K562 (cell line): ENCODE results near the gene DAGLA. TPM values are rescaled to one million over a fixed set of nuclear protein-coding genes. Genes with fewer than 3 reads are reported as not detected.

ENCODE experiments used
- ATAC-seq: fragments of 200-7000 bp; cut with Tn5 transposase; 3 replicates; pipeline ENCODE4 v1.9.1; 2020; ENCODE audit warnings: moderate library complexity
- BruUV-seq: library from RNA; stranded (reverse); fragments of 400-500 nt; replicated peaks from 2 replicates; lab custom pipeline; 2021; lab: Mats Ljungman, UMichigan
- CTCF ChIA-PET: fragments of 300-600 bp; formaldehyde crosslinking; extraction: SDS; loops from one replicate; lab custom pipeline; 2021; ENCODE audit warnings: low intra/inter-chr PET ratio; lab: Yijun Ruan, JAX
- POLR2A ChIA-PET: fragments of 300-600, 350-650 bp; sonication (Branson Sonifier 250); formaldehyde crosslinking; extraction: SDS; loops from one replicate; lab custom pipeline; 2021; ENCODE audit warnings: antibody characterized with exemption, inconsistent platforms; lab: Yijun Ruan, JAX
- DNase-seq, 4 experiments: peaks; one replicate each; pipeline versions ENCODE4 v3.0.0 to v3.0.0-alpha.2; 2011 to 2018; ENCODE audit warnings: low spot score in 3 of 4, mixed read lengths in 3 of 4; ENCODE audit errors: extremely low read depth in 1 of 4
- FAIRE-seq: peaks from 2 replicates; lab custom pipeline; 2011; peaks lifted over from hg19 to GRCh38; lab: Jason Lieb, UNC
- H2AFZ ChIP-seq: 2 replicates; pipeline ENCODE4 v1.6.0; 2011; ENCODE audit warnings: low read depth, low read length, control low read depth, inconsistent platforms
- H3K27ac ChIP-seq: fragments of 200-600 bp; 3 replicates; pipeline ENCODE4 v1.8.0; 2011; ENCODE audit warnings: low read depth, mild to moderate bottlenecking, control low read depth, inconsistent platforms, low read length, moderate library complexity, mixed read lengths; ENCODE audit errors: extremely low read depth
- H3K27me3 ChIP-seq, 2 experiments: fragments of 300-600 bp in 1 of 2; 2 replicates in 1 of 2; 3 replicates in 1 of 2; pipeline versions ENCODE4 v1.6.0 to v1.8.0; 2011; ENCODE audit warnings: inconsistent platforms in 2 of 2, low read length in 2 of 2, mild to moderate bottlenecking in 1 of 2, mixed read lengths in 1 of 2, moderate library complexity in 1 of 2; ENCODE audit not compliant: control insufficient read depth in 2 of 2, insufficient read depth in 2 of 2
- H3K36me3 ChIP-seq: fragments of 300-600 bp; 3 replicates; pipeline ENCODE4 v1.8.0; 2011; ENCODE audit warnings: mild to moderate bottlenecking, low read length, inconsistent platforms; ENCODE audit not compliant: control insufficient read depth, insufficient read depth
- H3K4me1 ChIP-seq, 2 experiments: fragments of 200-600 bp in 1 of 2; replicated peaks in 1 of 2; 2 replicates in 1 of 2; 3 replicates in 1 of 2; pipeline versions ENCODE4 v1.5.1 to v1.8.0; 2011; ENCODE audit warnings: inconsistent platforms in 2 of 2, low read length in 2 of 2, mild to moderate bottlenecking in 1 of 2, mixed read lengths in 1 of 2, moderate library complexity in 1 of 2; ENCODE audit not compliant: control insufficient read depth in 2 of 2, insufficient read depth in 2 of 2
- H3K4me2 ChIP-seq: 2 replicates; pipeline ENCODE4 v1.6.1; 2011; ENCODE audit warnings: low read length, control low read depth, inconsistent platforms, mixed read lengths; ENCODE audit not compliant: insufficient read depth
- H3K4me3 ChIP-seq: fragments of 200-600 bp; sonication (generic), shearing (Covaris generic); 2 replicates; pipeline ENCODE4 v1.5.1; 2016; ENCODE audit warnings: control low read depth, inconsistent platforms
- H3K79me2 ChIP-seq: fragments of 200-600 bp; 3 replicates; pipeline ENCODE4 v1.8.0; 2011; ENCODE audit warnings: low read length, inconsistent platforms; ENCODE audit not compliant: control insufficient read depth, insufficient read depth
- H3K9ac ChIP-seq, 2 experiments: 2 replicates each; pipeline versions ENCODE4 v1.6.0 to v1.6.1; 2011; ENCODE audit warnings: low read depth in 2 of 2, low read length in 2 of 2, control low read depth in 1 of 2, inconsistent platforms in 1 of 2, mild to moderate bottlenecking in 1 of 2, mixed read lengths in 1 of 2; ENCODE audit not compliant: insufficient read depth in 1 of 2
- H3K9me1 ChIP-seq: one replicate; pipeline ENCODE4 v1.6.0; 2011; ENCODE audit warnings: inconsistent platforms, mild to moderate bottlenecking, low read length, moderate library complexity; ENCODE audit not compliant: control insufficient read depth, insufficient read depth
- H3K9me3 ChIP-seq: replicated peaks from 2 replicates; pipeline ENCODE4 v1.5.1; 2011; ENCODE audit warnings: low read depth, low read length, inconsistent platforms; ENCODE audit not compliant: control insufficient read depth, insufficient read depth
- H4K20me1 ChIP-seq: replicated peaks from 2 replicates; pipeline ENCODE4 v1.6.1; 2011; ENCODE audit warnings: low read length, inconsistent platforms, mixed read lengths; ENCODE audit not compliant: control insufficient read depth, insufficient read depth
- ADNP ChIP-seq: fragments of 200-800 bp; sonication (Bioruptor generic); IDR thresholded peaks from 2 replicates; pipeline ENCODE4 v1.6.1; 2016; ENCODE audit warnings: missing genetic modification characterization, missing compliant biosample characterization
- ATF1 ChIP-seq, 2 experiments: fragments of 450-650 bp in 1 of 2; IDR thresholded peaks; 2 replicates each; pipeline ENCODE4 v1.6.1; 2016; ENCODE audit warnings: missing compliant biosample characterization in 1 of 2, missing genetic modification characterization in 1 of 2
- BRD4 ChIP-seq: fragments of 200-600 bp; sonication (generic); IDR thresholded peaks from 2 replicates; pipeline ENCODE4 v1.6.1; 2017; ENCODE audit warnings: inconsistent platforms
- CBX3 ChIP-seq, 2 experiments: IDR thresholded peaks; 1 replicate in 1 of 2; 2 replicates in 1 of 2; pipeline ENCODE4 v1.6.1; 2012; ENCODE audit warnings: inconsistent platforms in 2 of 2, low read length in 2 of 2, borderline replicate concordance in 1 of 2, control low read depth in 1 of 2
- NFATC3 ChIP-seq: fragments of 450-650 bp; IDR thresholded peaks from 2 replicates; pipeline ENCODE4 v1.6.1; 2017; ENCODE audit warnings: mild to moderate bottlenecking
- PCBP1 ChIP-seq: fragments of 200-400 bp; formaldehyde crosslinking; IDR thresholded peaks from 2 replicates; pipeline ENCODE4 v1.6.1; 2018; ENCODE audit warnings: mild to moderate bottlenecking, low read depth, low read length; ENCODE audit not compliant: poor library complexity, severe bottlenecking
- PTRF ChIP-seq: fragments of 450-650 bp; IDR thresholded peaks from 2 replicates; pipeline ENCODE4 v1.6.1; 2016; ENCODE audit warnings: mild to moderate bottlenecking, missing genetic modification characterization, missing compliant biosample characterization
- RBFOX2 ChIP-seq: fragments of 200-400 bp; formaldehyde crosslinking; IDR thresholded peaks from 2 replicates; pipeline ENCODE4 v1.6.1; 2017; ENCODE audit warnings: low read depth, mild to moderate bottlenecking, low read length, moderate library complexity
- SFPQ ChIP-seq: fragments of 200-400 bp; formaldehyde crosslinking; IDR thresholded peaks from 2 replicates; pipeline ENCODE4 v1.6.1; 2017; ENCODE audit warnings: mild to moderate bottlenecking, low read depth, low read length, moderate library complexity
- ZFX ChIP-seq: sonication (generic); formaldehyde crosslinking; IDR thresholded peaks from 2 replicates; pipeline ENCODE4 v1.8.0; 2022; ENCODE audit warnings: mild to moderate bottlenecking, missing genetic modification reagents, moderate library complexity
- WGBS: fragments of 100-300 bp; shearing (Covaris generic); methylation state at CpG from one replicate; pipeline ENCODE4 v1.1.6; 2016; ENCODE audit warnings: low coverage, mixed read lengths; ENCODE audit not compliant: insufficient coverage; ENCODE audit errors: missing lambda C conversion rate; 5-methylcytosine and 5-hydroxymethylcytosine counted together
- in situ Hi-C: fragments of 300-500 bp; cut with MboI; formaldehyde crosslinking; loops from 4 replicates; pipeline ENCODE4 v1.15.0; 2018; ENCODE audit warnings: inconsistent platforms, mixed read lengths
- intact Hi-C: fragments of 100-400 bp; cut with micrococcal nuclease; formaldehyde crosslinking; loops from 2 replicates; pipeline ENCODE4 v1.14.2; 2022
- polyA plus RNA-seq, 8 experiments: library from polyadenylated mRNA; depleted of rRNA in 4 of 8; stranded (reverse) in 5 of 8; unstranded in 3 of 8; fragments of >200 nt; fragmentation: Nextera tagmentation in 2 of 8; fragmentation: Illumina TruSeq in 1 of 8; extraction: Ambion mirVana in 2 of 8; extraction: Trizol in 1 of 8; gene quantifications; 2 replicates each; pipeline versions ENCODE4 v1.2.1 to v1.2.3, GENCODE V29; 2011 to 2014; ENCODE audit warnings: inconsistent platforms in 1 of 8, missing spikeins in 1 of 8
- total RNA-seq, 7 experiments: library from RNA; depleted of rRNA in 6 of 7; stranded (reverse); fragments of >200 nt in 6 of 7; fragmentation: Illumina TruSeq in 2 of 7; extraction: Trizol in 2 of 7; gene quantifications; 2 replicates each; pipeline versions ENCODE4 v1.2.1 to v1.2.3, GENCODE V29; 2011 to 2021; ENCODE audit warnings: low replicate concordance in 1 of 7
- TF ChIP-seq, protein P1 (sequence below): fragments of 250-450 bp; sonication (Bioruptor Pico); IDR thresholded peaks from 2 replicates; pipeline ENCODE4 v1.5.0; 2022; ENCODE audit warnings: mild to moderate bottlenecking
- TF ChIP-seq, protein P2 (sequence below), 2 experiments: IDR thresholded peaks; 2 replicates each; pipeline ENCODE4 v1.6.1; 2011; ENCODE audit warnings: borderline replicate concordance in 1 of 2, control low read depth in 1 of 2, low read depth in 1 of 2, low read length in 1 of 2, mild to moderate bottlenecking in 1 of 2, mixed read lengths in 1 of 2, moderate library complexity in 1 of 2; ENCODE audit not compliant: insufficient read depth in 1 of 2, insufficient read length in 1 of 2, poor library complexity in 1 of 2, severe bottlenecking in 1 of 2; ENCODE audit errors: extremely low read depth in 1 of 2

Gene DAGLA
- total and polyA plus RNA-seq, 9 of the 15 experiments (the other 6 are each of a cell fraction or from before 2014, with no cell fraction given): 0.03 to 0.16 (median 0.04) TPM; not detected in 4

DNA sequence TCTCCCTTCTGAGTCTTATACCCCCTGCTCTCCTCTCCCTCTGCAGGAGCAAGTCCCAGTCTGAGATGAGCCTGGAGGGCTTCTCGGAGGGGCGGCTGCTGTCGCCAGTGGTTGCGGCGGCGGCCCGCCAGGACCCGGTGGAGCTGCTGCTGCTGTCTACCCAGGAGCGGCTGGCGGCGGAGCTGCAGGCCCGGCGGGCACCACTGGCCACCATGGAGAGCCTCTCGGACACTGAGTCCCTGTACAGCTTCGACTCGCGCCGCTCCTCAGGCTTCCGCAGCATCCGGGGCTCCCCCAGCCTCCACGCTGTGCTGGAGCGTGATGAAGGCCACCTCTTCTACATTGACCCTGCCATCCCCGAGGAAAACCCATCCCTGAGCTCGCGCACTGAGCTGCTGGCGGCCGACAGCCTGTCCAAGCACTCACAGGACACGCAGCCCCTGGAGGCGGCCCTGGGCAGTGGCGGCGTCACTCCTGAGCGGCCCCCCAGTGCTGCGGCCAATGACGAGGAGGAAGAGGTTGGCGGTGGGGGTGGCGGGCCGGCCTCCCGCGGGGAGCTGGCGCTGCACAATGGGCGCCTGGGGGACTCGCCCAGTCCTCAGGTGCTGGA, 63.4 kb downstream of the DAGLA start (continued):
- TF ChIP-seq, protein P1, sequence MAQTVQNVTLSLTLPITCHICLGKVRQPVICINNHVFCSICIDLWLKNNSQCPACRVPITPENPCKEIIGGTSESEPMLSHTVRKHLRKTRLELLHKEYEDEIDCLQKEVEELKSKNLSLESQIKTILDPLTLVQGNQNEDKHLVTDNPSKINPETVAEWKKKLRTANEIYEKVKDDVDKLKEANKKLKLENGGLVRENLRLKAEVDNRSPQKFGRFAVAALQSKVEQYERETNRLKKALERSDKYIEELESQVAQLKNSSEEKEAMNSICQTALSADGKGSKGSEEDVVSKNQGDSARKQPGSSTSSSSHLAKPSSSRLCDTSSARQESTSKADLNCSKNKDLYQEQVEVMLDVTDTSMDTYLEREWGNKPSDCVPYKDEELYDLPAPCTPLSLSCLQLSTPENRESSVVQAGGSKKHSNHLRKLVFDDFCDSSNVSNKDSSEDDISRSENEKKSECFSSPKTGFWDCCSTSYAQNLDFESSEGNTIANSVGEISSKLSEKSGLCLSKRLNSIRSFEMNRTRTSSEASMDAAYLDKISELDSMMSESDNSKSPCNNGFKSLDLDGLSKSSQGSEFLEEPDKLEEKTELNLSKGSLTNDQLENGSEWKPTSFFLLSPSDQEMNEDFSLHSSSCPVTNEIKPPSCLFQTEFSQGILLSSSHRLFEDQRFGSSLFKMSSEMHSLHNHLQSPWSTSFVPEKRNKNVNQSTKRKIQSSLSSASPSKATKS (CRISPR knock-in tag): no peak
- TF ChIP-seq, all 486 proteins: peak for 7

DNA sequence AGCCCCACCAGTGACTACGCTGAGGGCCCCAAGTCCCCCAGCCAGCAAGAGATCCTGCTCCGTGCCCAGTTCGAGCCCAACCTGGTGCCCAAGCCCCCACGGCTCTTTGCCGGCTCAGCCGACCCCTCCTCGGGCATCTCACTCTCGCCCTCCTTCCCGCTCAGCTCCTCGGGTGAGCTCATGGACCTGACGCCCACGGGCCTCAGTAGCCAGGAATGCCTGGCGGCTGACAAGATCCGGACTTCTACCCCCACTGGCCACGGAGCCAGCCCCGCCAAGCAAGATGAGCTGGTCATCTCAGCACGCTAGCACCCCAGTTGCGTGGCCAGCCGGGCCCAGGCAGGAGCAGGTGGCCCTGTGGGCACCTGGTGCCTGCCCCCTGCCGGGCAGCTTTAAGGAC, 64.0 kb downstream of the DAGLA start:
- no peak for DNase-seq
- no peak overlapping the region for H3K27ac ChIP-seq
- ChIA-PET POLR2A (interaction anchor here (1.5 to 1.7 kb wide), 4 partner anchors 20 to 48 kb away, joined by 5 to 7 read pairs (median 7); partner anchors contain the start of genes FEN1 and TMEM258), CTCF (no interaction called here)
- H3K9ac ChIP-seq: peak overlapping the region in 1 of 2 experiments; percentile 82; a peak in 2 of 4 replicates
- BruUV-seq: no TSS peak
- H3K9me3 ChIP-seq: no peaks in the 10 kb centered on the region
- FAIRE-seq: no peak
- no peaks in the 10 kb centered on the region for H4K20me1 ChIP-seq
- ATAC-seq: no peak
- H3K79me2 ChIP-seq: no peaks in the 10 kb centered on the region
- 42% methylated on average over 17 of the region's 20 CpGs for WGBS
- in situ Hi-C loops: no loop called here
- intact Hi-C loops: no loop called here
- no peaks in the 10 kb centered on the region for H3K9me1 ChIP-seq
- peaks cover 22 to 82% of the 10 kb centered on the region in 2 experiments for H3K4me1 ChIP-seq
- H3K27me3 ChIP-seq: no peaks in the 10 kb centered on the region
- no peak overlapping the region for H3K4me3 ChIP-seq
- peak overlapping the region; percentile 47; the same call in 1 of the 2 replicates for H2AFZ ChIP-seq
- no peaks in the 10 kb centered on the region for H3K36me3 ChIP-seq
- no peak overlapping the region for H3K4me2 ChIP-seq
- TF ChIP-seq PCBP1 (peak; percentile 28), PTRF (tag) (no peak), ZFX (CRISPR knock-in tag) (no peak), CBX3 (IDR thresholded peaks at IDR 0.05; ENCODE audit: borderline replicate concordance in 1 of 2, low read length in 2 of 2) (no peak), NFATC3 (no peak), SFPQ (no peak), ATF1 (CRISPR knock-in tag; IDR thresholded peaks at IDR 0.05) (no peak), ATF1 (tag; IDR thresholded peaks at IDR 0.05) (0 out of 2 replicates have a peak, but pooled peaks have one; percentile 4), RBFOX2 (0 out of 2 replicates have a peak, but pooled peaks have one; percentile 24), ADNP (no peak), BRD4 (no peak)
- TF ChIP-seq, protein P2, sequence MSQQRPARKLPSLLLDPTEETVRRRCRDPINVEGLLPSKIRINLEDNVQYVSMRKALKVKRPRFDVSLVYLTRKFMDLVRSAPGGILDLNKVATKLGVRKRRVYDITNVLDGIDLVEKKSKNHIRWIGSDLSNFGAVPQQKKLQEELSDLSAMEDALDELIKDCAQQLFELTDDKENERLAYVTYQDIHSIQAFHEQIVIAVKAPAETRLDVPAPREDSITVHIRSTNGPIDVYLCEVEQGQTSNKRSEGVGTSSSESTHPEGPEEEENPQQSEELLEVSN (IDR thresholded peaks at IDR 0.05; ENCODE audit: borderline replicate concordance in 1 of 2, extremely low read depth in 1 of 2, insufficient read depth in 1 of 2, insufficient read length in 1 of 2, low read depth in 1 of 2, low read length in 1 of 2, poor library complexity in 1 of 2, severe bottlenecking in 1 of 2): peak in 1 of 2 experiments; percentile 11
